GM21526 (cell line): Measurements from ENCODE around the gene PRSS56.

ENCODE experiments used
- ATAC-seq: cut with Tn5 transposase; IDR thresholded peaks from one replicate; pipeline ENCODE4 v1.9.1; 2021; ENCODE audit warnings: moderate library complexity; ENCODE audit not compliant: unreplicated experiment, low FRiP score

The PRSS56 gene

GRCh38 chr2:232519581-232520438 is at the start of gene PRSS56:
TSS of gene PRSS56 (plus strand) at chr2:232520388. CDS start at chr2:232520599, 211 bp downstream.
- no peak for ATAC-seq

GRCh38 chr2:232473467-232473890 is 46.7 kb upstream of the PRSS56 start:
- no peak for ATAC-seq

- ATAC-seq, result no peak
Measured at GRCh38 chr2:232476045-232476444, 44.1 kb upstream of the PRSS56 start.

- ATAC-seq, result no peak
Measured at GRCh38 chr2:232476791-232477190, 43.4 kb upstream of the PRSS56 start.

GRCh38 chr2:232477751-232478510 is 42.3 kb upstream of the PRSS56 start:
- ATAC-seq, result no peak

- ATAC-seq, result no peak
Measured at GRCh38 chr2:232478571-232479340, 41.4 kb upstream of the PRSS56 start.

GRCh38 chr2:232479341-232480200 is 40.6 kb upstream of the PRSS56 start:
- no peak for ATAC-seq

- ATAC-seq, result no peak
Measured at GRCh38 chr2:232480201-232481190, 39.7 kb upstream of the PRSS56 start.

GRCh38 chr2:232481322-232482140 is 38.7 kb upstream of the PRSS56 start:
- no peak for ATAC-seq

GRCh38 chr2:232482301-232483238 is 37.6 kb upstream of the PRSS56 start:
- no peak for ATAC-seq

- ATAC-seq, result no peak
Measured at GRCh38 chr2:232483311-232483922, 36.8 kb upstream of the PRSS56 start.

GRCh38 chr2:232483923-232484627 is 36.1 kb upstream of the PRSS56 start:
- ATAC-seq, result no peak

- ATAC-seq, result no peak
Measured at GRCh38 chr2:232484628-232485347, 35.4 kb upstream of the PRSS56 start.

- ATAC-seq, result no peak
Measured at GRCh38 chr2:232485348-232485756, 34.8 kb upstream of the PRSS56 start.
